ENCODE data around the gene CFAP161.

DNA sequence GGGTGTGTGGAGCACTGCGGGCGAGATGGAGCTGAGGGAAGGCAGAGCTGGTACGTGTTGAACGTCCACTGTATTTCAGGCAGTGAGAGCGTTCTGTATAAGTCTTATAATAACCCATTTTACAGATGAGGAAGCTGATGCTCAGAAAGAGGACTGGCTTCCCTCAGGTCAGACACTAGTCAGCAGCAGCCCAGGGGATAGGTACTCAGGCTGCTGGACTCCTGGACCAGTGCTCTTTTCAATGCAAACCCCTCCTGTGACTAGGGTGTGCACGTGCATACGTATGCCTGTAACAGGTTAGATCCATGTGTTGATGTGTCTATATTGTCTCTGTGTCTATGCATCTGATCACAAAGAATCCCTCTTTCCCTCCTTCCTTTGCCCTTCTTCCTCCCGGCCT lies 54.3 kb downstream of the CFAP161 start:
- TF ChIP-seq POLR2A (IDR thresholded peaks at IDR 0.05) = no peak
- TF ChIP-seq, protein P1, sequence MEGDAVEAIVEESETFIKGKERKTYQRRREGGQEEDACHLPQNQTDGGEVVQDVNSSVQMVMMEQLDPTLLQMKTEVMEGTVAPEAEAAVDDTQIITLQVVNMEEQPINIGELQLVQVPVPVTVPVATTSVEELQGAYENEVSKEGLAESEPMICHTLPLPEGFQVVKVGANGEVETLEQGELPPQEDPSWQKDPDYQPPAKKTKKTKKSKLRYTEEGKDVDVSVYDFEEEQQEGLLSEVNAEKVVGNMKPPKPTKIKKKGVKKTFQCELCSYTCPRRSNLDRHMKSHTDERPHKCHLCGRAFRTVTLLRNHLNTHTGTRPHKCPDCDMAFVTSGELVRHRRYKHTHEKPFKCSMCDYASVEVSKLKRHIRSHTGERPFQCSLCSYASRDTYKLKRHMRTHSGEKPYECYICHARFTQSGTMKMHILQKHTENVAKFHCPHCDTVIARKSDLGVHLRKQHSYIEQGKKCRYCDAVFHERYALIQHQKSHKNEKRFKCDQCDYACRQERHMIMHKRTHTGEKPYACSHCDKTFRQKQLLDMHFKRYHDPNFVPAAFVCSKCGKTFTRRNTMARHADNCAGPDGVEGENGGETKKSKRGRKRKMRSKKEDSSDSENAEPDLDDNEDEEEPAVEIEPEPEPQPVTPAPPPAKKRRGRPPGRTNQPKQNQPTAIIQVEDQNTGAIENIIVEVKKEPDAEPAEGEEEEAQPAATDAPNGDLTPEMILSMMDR (IDR thresholded peaks at IDR 0.05) = no peak
